PFSK-1 (cell line): ENCODE data around the gene MRPL50.

ENCODE experiments used
- FOXP2 ChIP-seq: optimal IDR thresholded peaks from 2 replicates; pipeline ENCODE3; 2011; ENCODE audit warnings: borderline replicate concordance, control low read depth, inconsistent platforms; ENCODE audit not compliant: insufficient read depth; ENCODE audit errors: extremely low read length, extremely low read depth
- POLR2AphosphoS5 ChIP-seq: IDR thresholded peaks from 2 replicates; pipeline ENCODE4 v1.6.1; 2012; ENCODE audit warnings: low read depth, mild to moderate bottlenecking, control low read depth, low read length, moderate library complexity
- SIN3A ChIP-seq: IDR thresholded peaks from 2 replicates; pipeline ENCODE4 v1.6.1; 2012; ENCODE audit warnings: mild to moderate bottlenecking, low read length, moderate library complexity, borderline replicate concordance; ENCODE audit not compliant: insufficient read depth
- TAF1 ChIP-seq: IDR thresholded peaks from 2 replicates; pipeline ENCODE4 v1.6.1; 2012; ENCODE audit warnings: low read length, control low read depth, borderline replicate concordance; ENCODE audit not compliant: insufficient read depth
- TF ChIP-seq, protein P1 (sequence below), 2 experiments: IDR thresholded peaks; 2 replicates each; pipeline versions ENCODE4 v1.6.1 to v1.8.0; 2011 to 2012; ENCODE audit warnings: low read depth in 2 of 2, low read length in 2 of 2, control low read depth in 1 of 2, inconsistent platforms in 1 of 2, mild to moderate bottlenecking in 1 of 2, moderate library complexity in 1 of 2; ENCODE audit not compliant: insufficient read depth in 1 of 2

The MRPL50 gene

DNA sequence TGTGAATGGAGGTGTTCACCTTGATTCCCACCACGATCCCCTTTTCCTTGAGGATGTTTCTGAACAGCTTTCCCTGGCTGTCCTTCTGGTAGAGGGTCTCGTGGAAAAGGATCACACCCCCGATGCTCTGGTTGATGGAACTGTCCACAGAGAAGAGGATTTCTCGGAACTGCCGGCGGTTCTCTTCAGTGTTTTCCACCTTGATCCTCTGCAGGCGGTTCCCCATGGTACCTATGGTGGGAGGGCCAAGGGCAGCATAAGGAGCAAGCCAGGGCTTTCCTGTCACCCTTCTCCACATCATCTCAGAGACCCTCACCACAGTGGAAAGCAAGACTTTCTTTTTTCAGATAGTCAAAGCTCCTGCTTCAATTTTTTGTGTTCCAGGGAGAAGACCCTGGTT lies 31.3 kb upstream of the MRPL50 start:
- TF ChIP-seq POLR2AphosphoS5, result no peak
- TF ChIP-seq SIN3A, result no peak
- TF ChIP-seq TAF1, result no peak
- TF ChIP-seq, protein P1, sequence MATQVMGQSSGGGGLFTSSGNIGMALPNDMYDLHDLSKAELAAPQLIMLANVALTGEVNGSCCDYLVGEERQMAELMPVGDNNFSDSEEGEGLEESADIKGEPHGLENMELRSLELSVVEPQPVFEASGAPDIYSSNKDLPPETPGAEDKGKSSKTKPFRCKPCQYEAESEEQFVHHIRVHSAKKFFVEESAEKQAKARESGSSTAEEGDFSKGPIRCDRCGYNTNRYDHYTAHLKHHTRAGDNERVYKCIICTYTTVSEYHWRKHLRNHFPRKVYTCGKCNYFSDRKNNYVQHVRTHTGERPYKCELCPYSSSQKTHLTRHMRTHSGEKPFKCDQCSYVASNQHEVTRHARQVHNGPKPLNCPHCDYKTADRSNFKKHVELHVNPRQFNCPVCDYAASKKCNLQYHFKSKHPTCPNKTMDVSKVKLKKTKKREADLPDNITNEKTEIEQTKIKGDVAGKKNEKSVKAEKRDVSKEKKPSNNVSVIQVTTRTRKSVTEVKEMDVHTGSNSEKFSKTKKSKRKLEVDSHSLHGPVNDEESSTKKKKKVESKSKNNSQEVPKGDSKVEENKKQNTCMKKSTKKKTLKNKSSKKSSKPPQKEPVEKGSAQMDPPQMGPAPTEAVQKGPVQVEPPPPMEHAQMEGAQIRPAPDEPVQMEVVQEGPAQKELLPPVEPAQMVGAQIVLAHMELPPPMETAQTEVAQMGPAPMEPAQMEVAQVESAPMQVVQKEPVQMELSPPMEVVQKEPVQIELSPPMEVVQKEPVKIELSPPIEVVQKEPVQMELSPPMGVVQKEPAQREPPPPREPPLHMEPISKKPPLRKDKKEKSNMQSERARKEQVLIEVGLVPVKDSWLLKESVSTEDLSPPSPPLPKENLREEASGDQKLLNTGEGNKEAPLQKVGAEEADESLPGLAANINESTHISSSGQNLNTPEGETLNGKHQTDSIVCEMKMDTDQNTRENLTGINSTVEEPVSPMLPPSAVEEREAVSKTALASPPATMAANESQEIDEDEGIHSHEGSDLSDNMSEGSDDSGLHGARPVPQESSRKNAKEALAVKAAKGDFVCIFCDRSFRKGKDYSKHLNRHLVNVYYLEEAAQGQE (IDR thresholded peaks at IDR 0.05; ENCODE audit: insufficient read depth in 1 of 2, low read depth in 2 of 2, low read length in 2 of 2), result no peak
- TF ChIP-seq FOXP2, result no peak

DNA sequence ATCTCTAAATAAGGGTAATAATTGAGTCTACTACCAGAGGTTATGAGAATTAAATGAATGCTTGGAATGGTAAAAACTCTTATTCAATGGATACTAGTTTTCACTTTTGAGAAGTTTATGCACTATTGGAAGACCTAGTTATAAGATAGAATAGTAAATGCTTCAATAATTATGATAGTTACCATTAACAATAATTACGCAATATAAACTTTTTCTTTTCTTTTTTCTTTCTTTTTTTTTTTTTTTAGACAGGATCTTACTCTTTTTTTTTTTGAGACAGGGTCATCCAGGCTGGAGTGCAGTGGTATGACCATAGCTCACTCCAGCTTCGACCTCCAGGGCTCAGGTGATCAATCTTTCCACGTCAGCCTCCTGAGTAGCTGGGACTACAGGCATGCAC lies 30.5 kb upstream of the MRPL50 start:
- TF ChIP-seq FOXP2, result no peak
- TF ChIP-seq TAF1, result no peak
- no peak for TF ChIP-seq SIN3A
- no peak for TF ChIP-seq POLR2AphosphoS5
- TF ChIP-seq, protein P1 (IDR thresholded peaks at IDR 0.05; ENCODE audit: insufficient read depth in 1 of 2, low read depth in 2 of 2, low read length in 2 of 2), result no peak

DNA sequence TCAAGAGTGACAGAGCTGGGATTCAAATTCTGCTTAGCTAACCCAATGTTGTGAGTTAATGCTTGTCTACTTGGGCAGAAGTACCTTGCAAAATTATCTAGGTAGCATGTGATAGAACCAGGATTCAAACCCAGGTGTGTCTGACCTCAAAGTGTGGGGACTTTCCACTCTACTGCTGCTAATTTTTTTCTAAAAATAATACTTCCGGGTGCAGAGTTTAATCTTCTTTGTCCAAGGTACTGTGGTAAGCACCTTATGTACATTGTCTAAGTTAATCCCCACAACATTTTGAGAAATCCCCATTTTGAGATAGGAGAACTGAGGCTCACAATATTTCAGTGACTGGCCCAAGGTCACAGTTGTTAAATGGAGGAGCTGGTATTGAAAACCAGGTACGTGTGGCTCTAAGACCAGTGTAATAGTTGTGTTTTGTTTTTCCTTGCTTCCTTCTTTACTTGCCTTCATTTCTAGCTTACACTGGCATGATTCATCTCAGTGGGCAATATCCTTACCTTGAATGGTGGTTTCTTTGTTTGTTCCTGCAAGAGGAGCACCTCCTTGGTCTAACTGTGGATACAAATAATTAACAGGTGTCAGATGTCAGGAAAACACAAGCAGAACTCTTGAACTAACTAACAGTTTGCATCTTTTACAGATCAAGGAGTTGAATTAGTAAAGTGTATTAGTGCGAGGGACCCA lies 29.7 kb upstream of the MRPL50 start:
- TF ChIP-seq TAF1, result no peak
- TF ChIP-seq, protein P1 (IDR thresholded peaks at IDR 0.05; ENCODE audit: insufficient read depth in 1 of 2, low read depth in 2 of 2, low read length in 2 of 2), result no peak
- no peak for TF ChIP-seq FOXP2
- TF ChIP-seq POLR2AphosphoS5, result no peak
- no peak for TF ChIP-seq SIN3A

DNA sequence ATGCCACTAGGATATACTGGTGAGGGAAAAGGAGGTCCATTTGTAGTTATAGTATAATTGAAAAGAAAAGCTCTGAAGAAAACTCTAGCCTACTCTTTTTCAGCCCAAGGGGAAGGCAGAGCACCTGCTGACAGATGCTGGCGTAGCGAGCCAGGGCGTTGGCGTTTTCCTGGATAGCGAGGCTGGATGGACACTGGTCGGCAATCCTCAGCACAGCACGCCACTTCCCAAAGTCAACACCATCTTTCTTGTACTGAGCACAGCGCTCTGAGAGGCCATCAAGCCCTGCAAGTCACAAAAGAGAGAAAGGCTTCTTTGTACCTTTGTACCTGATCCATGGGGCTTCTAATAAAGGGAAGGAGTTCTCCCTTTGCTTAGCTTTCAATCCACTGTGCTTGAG lies 28.9 kb upstream of the MRPL50 start:
- TF ChIP-seq POLR2AphosphoS5 (no peak), SIN3A (no peak)
- TF ChIP-seq, protein P1 (IDR thresholded peaks at IDR 0.05; ENCODE audit: insufficient read depth in 1 of 2, low read depth in 2 of 2, low read length in 2 of 2), result no peak

DNA sequence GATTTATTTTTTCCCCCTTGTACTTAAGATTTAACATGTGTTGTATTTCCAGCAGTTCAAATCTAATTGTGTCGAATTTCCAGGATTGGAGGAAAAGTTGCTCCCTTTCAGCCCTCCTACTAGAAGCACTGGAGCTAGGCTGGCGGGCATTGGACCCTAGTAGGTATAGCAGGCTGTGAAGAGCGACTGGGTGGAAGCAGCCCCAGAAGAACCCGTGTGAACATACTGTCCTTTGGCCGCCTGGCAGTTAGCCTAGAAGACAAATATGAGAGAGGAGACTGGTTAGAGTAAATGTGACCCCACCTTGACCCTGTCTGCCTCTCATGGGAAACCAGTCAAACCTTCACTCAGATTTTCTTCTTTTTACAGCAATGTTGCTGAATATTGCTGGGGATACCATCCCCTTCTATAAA lies 23.2 kb upstream of the MRPL50 start:
- no peak for TF ChIP-seq SIN3A
- no peak for TF ChIP-seq FOXP2
- no peak for TF ChIP-seq TAF1
- no peak for TF ChIP-seq POLR2AphosphoS5
- TF ChIP-seq, protein P1 (IDR thresholded peaks at IDR 0.05; ENCODE audit: insufficient read depth in 1 of 2, low read depth in 2 of 2, low read length in 2 of 2), result no peak
